Uterus (tissue), 2 donors: ENCODE results near the gene CITED4.

ENCODE experiments used
- POLR2A ChIP-seq, 2 donors: fragments of 450-650 bp; IDR thresholded peaks; one replicate each; pipeline ENCODE4 v1.6.1; 2016; ENCODE audit warnings: antibody characterized with exemption in 2 of 2, mild to moderate bottlenecking in 1 of 2, moderate library complexity in 1 of 2
- TF ChIP-seq, protein P1 (sequence below), 4 experiments: fragments of 200-600 bp in 2 of 4; fragments of 450-650 bp in 2 of 4; sonication (generic) in 2 of 4; IDR thresholded peaks; one replicate each; pipeline ENCODE4 v1.5.1; 2016 to 2019; ENCODE audit warnings: antibody characterized with exemption in 4 of 4, mild to moderate bottlenecking in 2 of 4, moderate library complexity in 1 of 4

DNA sequence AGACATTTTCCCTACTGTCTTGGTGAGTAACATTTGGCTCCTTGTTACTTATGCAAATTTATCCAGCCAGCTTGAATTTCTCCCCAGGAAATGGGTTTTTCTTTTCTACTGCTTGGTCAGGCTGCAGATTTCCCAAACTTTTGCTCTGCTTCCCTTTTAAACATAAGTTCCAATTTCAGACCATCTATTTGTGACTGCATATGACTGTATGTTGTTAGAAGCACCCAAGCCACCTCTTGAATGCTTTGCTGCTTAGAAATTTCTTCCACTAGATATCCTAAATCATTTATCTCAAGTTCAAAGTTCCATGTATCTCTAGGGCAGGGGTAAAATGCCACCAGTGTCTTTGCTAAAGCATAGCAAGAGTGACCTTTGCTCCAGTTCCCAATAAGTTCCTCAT is 32.3 kb upstream of the CITED4 start:
- TF ChIP-seq, protein P1, sequence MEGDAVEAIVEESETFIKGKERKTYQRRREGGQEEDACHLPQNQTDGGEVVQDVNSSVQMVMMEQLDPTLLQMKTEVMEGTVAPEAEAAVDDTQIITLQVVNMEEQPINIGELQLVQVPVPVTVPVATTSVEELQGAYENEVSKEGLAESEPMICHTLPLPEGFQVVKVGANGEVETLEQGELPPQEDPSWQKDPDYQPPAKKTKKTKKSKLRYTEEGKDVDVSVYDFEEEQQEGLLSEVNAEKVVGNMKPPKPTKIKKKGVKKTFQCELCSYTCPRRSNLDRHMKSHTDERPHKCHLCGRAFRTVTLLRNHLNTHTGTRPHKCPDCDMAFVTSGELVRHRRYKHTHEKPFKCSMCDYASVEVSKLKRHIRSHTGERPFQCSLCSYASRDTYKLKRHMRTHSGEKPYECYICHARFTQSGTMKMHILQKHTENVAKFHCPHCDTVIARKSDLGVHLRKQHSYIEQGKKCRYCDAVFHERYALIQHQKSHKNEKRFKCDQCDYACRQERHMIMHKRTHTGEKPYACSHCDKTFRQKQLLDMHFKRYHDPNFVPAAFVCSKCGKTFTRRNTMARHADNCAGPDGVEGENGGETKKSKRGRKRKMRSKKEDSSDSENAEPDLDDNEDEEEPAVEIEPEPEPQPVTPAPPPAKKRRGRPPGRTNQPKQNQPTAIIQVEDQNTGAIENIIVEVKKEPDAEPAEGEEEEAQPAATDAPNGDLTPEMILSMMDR (IDR thresholded peaks at IDR 0.05) = no peak
- no peak for TF ChIP-seq POLR2A (IDR thresholded peaks at IDR 0.05)
